HG03280 (cell line): ENCODE measurements around the gene TUBGCP6.

Source experiments
- ATAC-seq: cut with Tn5 transposase; IDR thresholded peaks from one replicate; pipeline ENCODE4 v1.9.1; 2021; ENCODE audit warnings: mild to moderate bottlenecking, moderate library complexity; ENCODE audit not compliant: unreplicated experiment

TUBGCP6 gene

GRCh38 chr22:50184004-50184901 is 60.6 kb downstream of the TUBGCP6 start:
- ATAC-seq: no peak

- ATAC-seq: no peak
These were observed 61.5 kb downstream of the TUBGCP6 start for GRCh38 chr22:50183141-50183971.

DNA sequence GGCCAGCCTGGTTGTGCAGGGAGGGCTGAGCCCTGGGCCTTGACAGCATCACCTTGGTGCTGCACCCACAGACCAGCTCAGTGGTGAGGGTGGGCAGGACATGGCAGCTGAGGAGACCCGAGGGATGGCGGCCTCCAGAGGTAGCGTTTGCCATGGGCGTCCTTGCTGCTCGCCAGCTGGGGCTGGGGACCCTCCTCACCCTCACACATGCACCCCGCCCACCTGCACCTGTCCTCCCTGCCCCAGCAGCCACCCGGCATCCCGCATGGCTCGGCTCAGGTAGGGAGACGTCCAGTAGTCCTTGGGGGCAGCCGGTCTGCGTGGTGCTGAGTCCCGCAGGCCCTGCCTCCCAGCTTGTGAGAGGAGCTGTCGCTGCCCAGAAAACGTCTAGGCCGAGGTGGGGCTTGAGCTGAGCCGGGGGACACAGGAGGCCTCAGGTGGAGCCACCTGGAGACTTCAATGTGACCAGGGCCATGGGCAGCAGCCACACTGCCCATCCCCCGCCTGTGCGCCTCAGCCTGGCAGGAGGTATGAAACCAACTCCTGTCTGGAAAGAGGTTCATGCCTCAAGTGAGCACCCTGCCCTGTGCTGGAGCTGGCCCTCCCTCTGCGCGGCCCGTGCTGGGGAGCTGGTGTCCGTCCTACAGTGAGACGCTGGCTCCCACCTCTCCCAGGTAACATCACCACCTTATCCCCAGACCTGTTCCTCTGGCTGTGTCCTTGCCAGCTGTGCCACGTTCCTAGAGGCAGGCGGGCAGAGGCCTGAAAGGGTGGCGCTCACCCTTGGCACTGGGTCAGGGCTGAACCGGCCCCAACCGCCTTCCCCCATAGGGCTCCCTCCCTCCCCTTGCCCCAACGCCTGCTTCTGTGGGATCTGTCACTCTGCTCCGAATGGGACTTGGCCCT is 62.4 kb downstream of the TUBGCP6 start:
- ATAC-seq: no peak

DNA sequence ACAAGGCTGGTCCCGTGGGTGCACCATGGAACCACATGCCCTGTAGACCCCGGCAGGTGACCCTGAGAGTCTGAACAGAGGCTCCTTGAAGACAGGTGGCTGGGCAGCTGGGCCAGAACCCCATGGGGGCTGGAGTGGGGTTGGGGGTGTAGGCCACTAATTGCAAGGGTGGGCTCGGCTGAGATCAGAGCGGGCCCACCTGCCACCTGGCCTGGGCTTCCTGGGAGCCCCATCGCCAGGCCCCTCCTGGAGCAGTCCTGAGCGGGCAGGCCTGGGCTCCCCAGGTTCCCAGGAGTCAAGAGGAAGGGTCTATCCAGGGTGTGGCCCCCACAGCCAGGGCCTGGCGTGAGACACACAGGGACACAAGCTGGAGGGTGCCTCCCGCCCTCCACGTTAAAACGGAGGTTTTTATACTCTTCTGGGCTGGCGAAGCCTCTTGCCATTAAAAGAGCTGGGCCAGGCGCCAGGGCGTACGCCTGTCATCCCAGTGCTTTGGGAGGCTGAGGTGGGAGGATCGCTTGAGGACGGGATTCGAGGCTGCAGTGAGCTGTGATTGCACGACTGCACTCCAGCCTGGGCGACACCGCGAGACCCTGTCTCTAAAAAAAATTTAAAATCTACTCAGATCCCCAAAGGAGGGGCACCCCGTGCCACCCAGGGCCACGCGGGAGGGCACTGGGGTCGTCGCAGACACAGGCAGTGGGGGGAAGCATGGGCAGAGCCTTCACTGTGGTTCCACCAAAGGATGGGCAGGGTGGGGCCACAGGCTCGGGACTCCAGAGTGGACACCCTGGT is 63.9 kb downstream of the TUBGCP6 start:
- ATAC-seq: no peak

DNA sequence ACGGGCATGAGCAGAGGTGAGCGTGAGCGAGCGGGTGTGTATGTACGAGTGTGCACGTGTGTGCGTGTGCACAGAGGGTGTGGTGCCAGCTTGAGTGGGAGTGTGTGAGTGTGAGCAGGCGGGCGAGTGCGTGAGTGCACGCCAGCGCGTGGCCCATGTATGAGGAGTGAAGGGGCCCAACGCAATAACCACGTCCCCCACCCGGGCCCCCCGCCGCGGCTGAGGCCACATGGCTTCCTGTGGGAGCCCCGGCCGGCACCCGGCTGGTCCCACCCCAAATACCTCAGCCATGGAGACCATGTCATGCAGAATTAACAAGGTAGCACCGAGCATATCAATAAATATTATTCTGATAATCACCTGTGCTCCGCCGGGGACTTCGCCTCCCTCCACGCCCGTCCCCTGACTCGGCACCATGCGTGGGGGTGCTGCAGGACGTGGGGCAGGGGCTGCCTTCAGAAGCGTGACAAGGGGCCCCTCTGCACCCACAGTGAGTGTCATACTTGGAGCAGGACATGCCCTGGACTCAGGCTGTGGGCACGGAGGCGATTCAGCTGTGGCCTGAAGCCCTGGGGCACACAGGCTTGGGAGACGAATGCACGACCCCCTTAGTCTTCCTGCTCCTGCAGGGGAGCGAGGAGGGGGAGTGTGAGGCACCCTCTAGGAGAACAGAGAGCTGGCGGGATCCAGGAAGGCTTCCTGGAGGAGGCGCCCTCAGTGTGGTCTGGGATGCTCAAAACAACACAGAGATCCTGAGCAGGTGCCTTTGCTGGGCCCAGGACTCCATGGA is 64.7 kb downstream of the TUBGCP6 start:
- no peak for ATAC-seq

- ATAC-seq: no peak
These were observed 65.7 kb downstream of the TUBGCP6 start for GRCh38 chr22:50178871-50179869.

DNA sequence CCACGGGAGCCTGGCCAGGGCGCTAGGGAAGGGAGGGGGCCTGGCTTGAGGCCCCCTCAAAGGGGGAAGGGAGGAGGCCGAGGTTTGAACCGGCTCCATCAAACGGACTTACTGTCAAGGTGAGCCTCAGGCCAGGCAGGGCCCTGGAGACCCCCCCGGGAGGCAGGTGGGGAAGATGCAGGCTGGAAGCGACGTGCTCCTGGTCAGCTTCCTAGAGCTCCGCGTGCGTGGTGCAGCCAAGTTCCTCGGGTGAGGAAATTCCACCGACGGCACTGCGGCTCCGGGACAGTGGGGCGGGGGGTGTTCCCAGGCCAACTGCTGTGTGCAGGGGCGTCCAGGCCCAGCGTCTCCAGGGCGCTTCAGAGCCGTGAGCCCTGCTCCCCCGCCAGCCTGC is 66.4 kb downstream of the TUBGCP6 start:
- ATAC-seq: no peak

DNA sequence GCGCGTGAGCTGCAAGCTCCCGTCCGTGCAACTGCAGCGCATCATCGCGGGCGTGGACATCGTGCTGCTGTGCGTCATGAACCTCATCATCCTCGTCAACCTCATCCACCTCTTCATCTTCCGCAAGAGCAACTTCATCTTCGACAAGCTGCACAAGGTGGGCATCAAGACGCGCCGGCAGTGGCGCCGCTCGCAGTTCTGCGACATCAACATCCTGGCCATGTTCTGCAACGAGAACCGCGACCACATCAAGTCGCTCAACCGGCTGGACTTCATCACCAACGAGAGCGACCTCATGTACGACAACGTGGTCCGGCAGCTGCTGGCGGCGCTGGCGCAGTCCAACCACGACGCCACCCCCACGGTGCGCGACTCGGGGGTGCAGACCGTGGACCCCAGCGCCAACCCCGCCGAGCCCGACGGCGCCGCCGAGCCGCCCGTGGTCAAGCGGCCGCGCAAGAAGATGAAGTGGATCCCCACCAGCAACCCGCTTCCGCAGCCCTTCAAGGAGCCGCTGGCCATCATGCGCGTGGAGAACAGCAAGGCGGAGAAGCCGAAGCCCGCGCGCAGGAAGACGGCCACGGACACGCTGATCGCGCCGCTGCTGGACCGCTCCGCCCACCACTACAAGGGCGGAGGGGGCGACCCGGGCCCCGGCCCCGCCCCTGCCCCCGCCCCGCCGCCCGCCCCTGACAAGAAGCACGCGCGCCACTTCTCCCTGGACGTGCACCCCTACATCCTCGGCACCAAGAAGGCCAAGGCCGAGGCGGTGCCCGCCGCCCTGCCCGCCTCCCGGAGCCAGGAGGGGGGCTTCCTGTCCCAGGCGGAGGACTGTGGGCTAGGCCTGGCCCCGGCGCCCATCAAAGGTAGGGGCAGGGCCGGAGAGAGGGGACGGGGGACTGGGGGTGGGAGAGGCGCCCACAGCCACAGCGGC is 67.0 kb downstream of the TUBGCP6 start:
- ATAC-seq: no peak

- no peak for ATAC-seq
These were observed 67.8 kb downstream of the TUBGCP6 start for GRCh38 chr22:50176850-50177536.

DNA sequence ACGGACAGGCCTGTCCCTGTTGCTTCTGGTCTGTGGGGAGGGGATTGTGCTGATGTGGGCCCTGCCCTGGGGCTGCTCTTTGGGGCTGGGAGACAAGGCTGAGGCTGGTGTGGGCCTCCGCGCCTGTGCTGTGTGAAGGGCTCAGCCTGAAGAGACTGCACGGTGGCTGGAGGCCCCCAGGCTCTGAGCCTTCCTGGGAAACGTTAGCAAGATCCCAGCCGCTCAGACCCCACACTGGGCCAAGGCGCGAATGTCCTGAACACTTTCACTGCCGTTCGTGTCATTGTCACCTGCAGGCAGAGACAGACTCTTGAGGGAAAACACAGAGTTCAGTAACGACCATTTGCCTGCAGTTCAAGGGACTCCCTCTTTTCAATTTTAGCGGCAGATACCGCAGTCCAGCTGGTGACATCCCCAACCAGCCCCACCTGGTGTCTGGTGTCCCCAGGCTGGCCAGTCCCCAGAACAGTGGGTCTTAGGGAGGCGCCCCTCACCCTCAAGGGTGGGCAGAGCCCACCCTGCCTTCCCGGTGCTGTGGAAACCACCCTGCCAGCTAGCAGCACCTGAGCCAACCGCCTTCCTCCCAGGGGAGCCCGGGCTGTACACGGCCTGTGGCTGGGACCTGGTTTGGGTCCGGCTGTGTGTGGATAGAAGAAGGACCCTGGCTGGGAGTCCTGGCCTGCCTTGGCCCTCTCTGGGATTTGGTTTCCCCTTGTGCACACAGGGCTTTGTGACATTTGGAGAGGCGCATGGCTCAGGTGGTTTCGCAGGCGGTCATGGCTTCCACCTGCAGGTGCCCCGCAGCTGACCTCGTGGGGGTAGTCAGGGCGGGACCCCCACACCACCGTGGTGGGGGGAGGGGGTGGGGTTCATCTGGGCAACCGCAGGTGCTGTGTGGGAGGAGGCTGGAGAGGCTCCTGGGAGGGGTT is 68.6 kb downstream of the TUBGCP6 start:
- no peak for ATAC-seq

- ATAC-seq: no peak
These were observed 69.7 kb downstream of the TUBGCP6 start for GRCh38 chr22:50175191-50175461.

GRCh38 chr22:50174382-50175190 is 70.2 kb downstream of the TUBGCP6 start:
- ATAC-seq: no peak

DNA sequence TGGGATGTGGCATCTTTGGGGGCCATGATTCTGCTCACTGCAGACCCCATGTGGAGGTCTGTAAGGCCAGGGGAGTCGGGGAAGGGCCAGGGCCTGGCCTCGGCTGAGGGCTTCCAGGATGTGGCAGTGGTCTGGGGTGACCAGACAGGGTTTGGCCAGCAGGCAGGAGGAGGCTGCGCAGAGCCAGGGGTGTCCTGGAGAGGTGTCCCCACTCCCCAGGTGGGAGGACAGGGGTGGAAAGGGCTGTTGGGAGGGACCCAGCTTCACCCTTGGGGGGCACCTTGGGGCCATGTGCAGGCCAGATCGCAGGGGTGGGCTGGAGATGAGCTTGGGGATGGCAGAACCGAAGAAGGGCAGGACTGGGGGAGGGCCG is 70.9 kb downstream of the TUBGCP6 start:
- no peak for ATAC-seq

- ATAC-seq: no peak
These were observed 71.4 kb downstream of the TUBGCP6 start for GRCh38 chr22:50173311-50173982.
